Right atrium auricular region (tissue), 2 donors: ENCODE measurements around the gene EMP3. TPM values are rescaled to one million over a fixed set of nuclear protein-coding genes. Genes with fewer than 3 reads are reported as not detected.
A peak's percentile ranks its signal among the peaks of the same experiment; 100 is the strongest.

Experiments used
- DNase-seq: peaks from one replicate; pipeline ENCODE4 v3.0.0-alpha.2; 2019; ENCODE audit warnings: low spot score
- H3K27ac ChIP-seq, 2 donors: fragments of 200-600 bp; sonication (generic); 1 replicate in 1 of 2; 2 replicates in 1 of 2; pipeline ENCODE4 v1.5.1; 2016 to 2019
- H3K27me3 ChIP-seq, 2 donors: fragments of 200-600 bp; sonication (generic); one replicate each; pipeline versions ENCODE4 v1.5.1 to v1.6.0; 2017 to 2019
- H3K36me3 ChIP-seq: fragments of 200-600 bp; sonication (generic); one replicate; pipeline ENCODE4 v1.5.1; 2016
- H3K4me1 ChIP-seq, 2 donors: fragments of 200-600 bp; sonication (generic); one replicate each; pipeline versions ENCODE4 v1.5.1 to v1.6.0; 2017 to 2019
- H3K4me3 ChIP-seq, 2 donors: fragments of 200-600 bp; sonication (generic); 1 replicate in 1 of 2; 2 replicates in 1 of 2; pipeline ENCODE4 v1.5.1; 2017 to 2019; ENCODE audit warnings: mild to moderate bottlenecking in 1 of 2, moderate library complexity in 1 of 2
- H3K9me3 ChIP-seq, 2 donors: fragments of 200-600 bp; sonication (generic); one replicate each; pipeline ENCODE4 v1.5.1; 2019
- total RNA-seq, 2 donors: library from RNA; depleted of rRNA; stranded (reverse); fragments of >200 nt; gene quantifications; one replicate each; pipeline ENCODE4 v1.1.0, GENCODE V29; 2016
- TF ChIP-seq, protein P1 (sequence below), 2 donors: fragments of 200-600 bp; sonication (generic); IDR thresholded peaks; one replicate each; pipeline ENCODE4 v1.5.1; 2019; ENCODE audit warnings: antibody characterized with exemption in 2 of 2

The EMP3 gene
- total RNA-seq, 2 donors from 2014 or later, result 16.9 to 95.9 TPM

GRCh38 chr19:48330012-48330681 is 4.8 kb downstream of the EMP3 start:
- Histone ChIP-seq H3K27ac (peak overlapping the region; percentile 84 to 86), H3K36me3 (peaks cover 6% of the 10 kb centered on the region), H3K4me1 (peaks cover 3 to 57% of the 10 kb centered on the region in 2 donors), H3K9me3 (no peaks in the 10 kb centered on the region), H3K4me3 (peak overlapping the region; percentile 43 to 52), H3K27me3 (no peaks in the 10 kb centered on the region)
- TF ChIP-seq, protein P1, sequence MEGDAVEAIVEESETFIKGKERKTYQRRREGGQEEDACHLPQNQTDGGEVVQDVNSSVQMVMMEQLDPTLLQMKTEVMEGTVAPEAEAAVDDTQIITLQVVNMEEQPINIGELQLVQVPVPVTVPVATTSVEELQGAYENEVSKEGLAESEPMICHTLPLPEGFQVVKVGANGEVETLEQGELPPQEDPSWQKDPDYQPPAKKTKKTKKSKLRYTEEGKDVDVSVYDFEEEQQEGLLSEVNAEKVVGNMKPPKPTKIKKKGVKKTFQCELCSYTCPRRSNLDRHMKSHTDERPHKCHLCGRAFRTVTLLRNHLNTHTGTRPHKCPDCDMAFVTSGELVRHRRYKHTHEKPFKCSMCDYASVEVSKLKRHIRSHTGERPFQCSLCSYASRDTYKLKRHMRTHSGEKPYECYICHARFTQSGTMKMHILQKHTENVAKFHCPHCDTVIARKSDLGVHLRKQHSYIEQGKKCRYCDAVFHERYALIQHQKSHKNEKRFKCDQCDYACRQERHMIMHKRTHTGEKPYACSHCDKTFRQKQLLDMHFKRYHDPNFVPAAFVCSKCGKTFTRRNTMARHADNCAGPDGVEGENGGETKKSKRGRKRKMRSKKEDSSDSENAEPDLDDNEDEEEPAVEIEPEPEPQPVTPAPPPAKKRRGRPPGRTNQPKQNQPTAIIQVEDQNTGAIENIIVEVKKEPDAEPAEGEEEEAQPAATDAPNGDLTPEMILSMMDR (IDR thresholded peaks at IDR 0.05), result no peak
- DNase-seq, result no peak

- peaks cover 6% of the 10 kb centered on the region for H3K36me3 ChIP-seq
- peak overlapping the region in 1 of 2 donors; percentile 52 for H3K4me3 ChIP-seq
- peak overlapping the region; percentile 87 to 89 for H3K27ac ChIP-seq
- TF ChIP-seq, protein P1 (IDR thresholded peaks at IDR 0.05), result no peak
- no peaks in the 10 kb centered on the region for H3K9me3 ChIP-seq
- no peak for DNase-seq
- H3K27me3 ChIP-seq, result no peaks in the 10 kb centered on the region
- peaks cover 0 to 42% of the 10 kb centered on the region in 2 donors for H3K4me1 ChIP-seq
Measured at GRCh38 chr19:48332351-48332661, 7.0 kb downstream of the EMP3 start.

DNA sequence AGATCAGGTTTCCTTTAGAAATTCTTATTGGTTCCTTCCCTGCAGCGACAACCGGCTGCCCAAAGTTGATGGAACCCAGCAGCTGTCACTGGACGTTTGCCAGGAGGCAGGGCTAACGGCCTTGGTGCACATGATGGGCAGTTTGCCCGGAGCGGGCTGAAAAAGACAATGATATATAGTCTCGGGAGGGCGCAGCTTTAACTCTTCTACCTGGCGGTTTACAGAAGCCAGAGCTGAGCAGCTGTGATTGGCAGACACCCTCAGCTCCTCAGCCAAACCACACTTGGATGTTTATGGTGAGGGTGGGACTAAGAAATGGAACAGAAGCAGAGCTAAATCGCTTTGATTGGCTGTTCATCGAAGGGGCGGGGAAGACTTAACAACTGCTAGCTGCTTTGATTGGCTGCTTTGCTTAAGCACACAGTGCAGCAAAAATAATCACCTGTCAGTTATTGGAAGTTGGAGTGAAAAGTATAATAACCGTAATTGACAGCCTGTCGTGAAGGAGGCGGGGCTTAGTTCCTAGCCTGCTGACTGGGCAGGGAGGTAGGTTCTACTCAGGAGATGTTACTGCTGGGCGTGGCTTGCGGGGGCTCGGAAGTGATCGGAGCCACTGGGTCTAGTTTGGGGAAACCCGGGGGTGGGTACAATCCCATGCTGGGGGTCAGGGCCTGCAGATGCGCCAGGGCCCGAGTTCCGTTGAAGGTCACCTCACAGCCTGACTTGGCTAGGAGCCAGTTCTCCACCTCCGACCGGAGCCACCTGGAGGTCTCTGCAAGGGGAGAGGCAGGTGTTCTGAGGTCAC is 7.5 kb downstream of the EMP3 start:
- H3K4me1 ChIP-seq, result peaks cover 0 to 37% of the 10 kb centered on the region in 2 donors
- H3K27me3 ChIP-seq, result no peaks in the 10 kb centered on the region
- H3K4me3 ChIP-seq, result peak overlapping the region; percentile 32 to 52
- peak overlapping the region; percentile 87 to 89 for H3K27ac ChIP-seq
- no peaks in the 10 kb centered on the region for H3K36me3 ChIP-seq
- DNase-seq, result peak; percentile 89
- TF ChIP-seq, protein P1 (IDR thresholded peaks at IDR 0.05), result no peak
- H3K9me3 ChIP-seq, result no peaks in the 10 kb centered on the region

DNA sequence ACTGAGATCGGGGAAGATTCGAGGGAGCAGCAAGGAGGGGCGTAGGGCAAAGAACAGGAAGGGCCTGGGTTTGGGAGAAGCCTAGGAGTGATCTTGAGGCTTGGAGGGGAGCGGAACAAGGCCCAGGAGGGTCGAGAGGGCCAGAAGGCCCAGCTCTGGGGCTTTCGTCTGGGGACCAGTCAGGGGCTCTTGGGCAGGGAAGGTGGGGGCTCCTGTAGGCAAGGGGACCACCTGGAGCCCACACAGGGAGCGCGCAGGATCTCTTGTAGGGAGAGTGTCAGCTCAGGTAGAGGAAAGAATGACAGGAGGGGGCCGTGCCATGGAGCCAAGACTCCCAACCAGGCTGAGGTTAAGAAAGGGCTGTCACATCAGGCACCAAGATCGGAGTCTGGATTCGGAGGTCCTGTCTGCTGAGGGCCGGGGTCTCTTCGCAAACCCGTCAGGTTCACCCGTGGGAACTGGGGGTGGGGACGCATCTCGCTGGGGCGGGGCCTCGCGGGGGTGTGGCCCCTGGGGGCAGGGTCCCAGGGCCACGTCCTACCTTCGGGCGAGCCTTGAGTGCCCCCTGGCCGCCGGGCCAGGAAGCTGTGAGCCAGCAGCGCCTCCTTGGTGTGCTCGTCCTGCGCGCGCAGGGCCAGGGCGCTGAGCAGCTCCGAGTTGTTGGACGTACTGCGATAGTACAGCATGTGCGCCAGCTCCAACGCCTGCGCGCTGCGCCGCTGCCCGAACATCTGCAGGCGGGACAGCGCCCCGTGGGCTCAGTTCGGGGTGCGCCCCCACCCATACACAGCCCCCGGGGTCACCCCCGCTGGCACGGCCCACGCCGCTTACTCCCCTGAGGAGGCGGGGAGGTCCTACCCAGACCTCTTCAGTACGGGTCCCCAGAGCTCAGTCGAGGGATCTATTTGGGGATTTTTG is 8.4 kb downstream of the EMP3 start:
- peak; percentile 93 for DNase-seq
- H3K27ac ChIP-seq, result peak overlapping the region; percentile 87 to 89
- TF ChIP-seq, protein P1 (IDR thresholded peaks at IDR 0.05), result peak; percentile 73 to 91

GRCh38 chr19:48338253-48338755 is 13.0 kb downstream of the EMP3 start:
- Histone ChIP-seq H3K27me3 (no peaks in the 10 kb centered on the region), H3K9me3 (no peaks in the 10 kb centered on the region), H3K4me3 (no peak overlapping the region), H3K4me1 (peaks cover 0 to 9% of the 10 kb centered on the region in 2 donors), H3K36me3 (no peaks in the 10 kb centered on the region), H3K27ac (no peak overlapping the region)
- TF ChIP-seq, protein P1 (IDR thresholded peaks at IDR 0.05), result no peak
- DNase-seq, result no peak

More for the DNA sequence above, 8.4 kb downstream of the EMP3 start:
- no peaks in the 10 kb centered on the region for H3K36me3 ChIP-seq
- H3K4me1 ChIP-seq, result peaks cover 0 to 37% of the 10 kb centered on the region in 2 donors
- H3K4me3 ChIP-seq, result peak overlapping the region; percentile 32 to 52
- no peaks in the 10 kb centered on the region for H3K27me3 ChIP-seq
- no peaks in the 10 kb centered on the region for H3K9me3 ChIP-seq
